GM21717 (cell line): ENCODE results near the gene HS3ST4.

ENCODE experiments used
- ATAC-seq: cut with Tn5 transposase; IDR thresholded peaks from one replicate; pipeline ENCODE4 v1.9.1; 2021; ENCODE audit warnings: mild to moderate bottlenecking, moderate library complexity; ENCODE audit not compliant: unreplicated experiment

Gene HS3ST4

DNA sequence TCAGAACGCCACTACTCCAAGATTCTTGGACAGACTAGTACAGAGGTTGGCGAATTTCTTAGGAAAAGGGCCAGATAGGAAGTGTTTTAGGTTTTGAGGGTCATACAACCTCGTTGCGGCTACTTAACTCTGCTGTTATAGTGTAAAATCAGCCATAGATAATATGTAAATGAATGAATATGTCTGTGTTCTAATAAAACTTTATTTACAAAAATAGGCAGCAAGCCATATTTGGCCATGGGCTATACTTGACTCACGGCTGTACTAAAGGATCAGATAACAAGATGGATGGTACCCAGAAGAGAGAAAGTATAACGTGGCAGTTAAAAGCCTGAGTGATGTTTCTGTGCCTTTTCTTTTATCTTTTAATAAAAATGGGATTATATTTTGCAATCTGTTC, 125.5 kb downstream of the HS3ST4 start:
- no peak for ATAC-seq

DNA sequence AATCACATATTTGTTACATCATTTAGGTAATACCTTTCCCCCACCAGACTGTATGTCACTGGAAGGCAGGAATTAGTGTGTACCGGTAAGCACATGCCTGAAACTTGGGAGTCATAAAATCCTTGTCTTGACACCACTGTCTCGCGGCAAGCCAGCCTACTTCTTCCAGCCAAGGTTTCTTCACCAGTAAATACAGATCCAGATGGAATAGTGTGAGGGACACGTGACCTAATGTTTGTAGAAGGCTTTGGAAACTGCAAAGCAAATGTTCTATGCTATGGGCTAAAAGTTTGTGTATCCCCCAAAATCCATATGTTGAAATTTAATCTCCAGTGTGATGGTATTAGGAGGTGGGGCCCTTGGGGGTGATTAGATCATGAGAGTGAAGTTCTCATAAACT, 126.1 kb downstream of the HS3ST4 start:
- no peak for ATAC-seq

DNA sequence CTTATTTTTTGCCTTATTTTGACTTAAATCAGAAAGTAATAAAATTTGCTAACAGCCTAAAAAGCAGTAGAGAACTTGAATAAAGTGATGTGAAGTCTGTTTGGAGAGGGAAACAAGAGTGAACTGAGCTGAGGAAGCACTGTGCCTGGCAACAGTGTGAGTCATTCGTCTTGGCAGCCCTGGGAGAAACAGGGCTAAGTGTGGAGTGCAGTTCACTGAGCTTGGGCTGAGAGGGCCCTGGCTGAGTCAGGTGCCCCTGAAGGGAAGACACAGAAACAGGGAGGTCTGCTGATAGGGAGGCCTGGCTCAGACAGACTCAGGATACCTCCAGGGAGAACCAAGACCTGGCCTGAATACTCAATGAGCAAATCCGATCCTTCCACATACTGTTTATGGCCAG, 132.1 kb downstream of the HS3ST4 start:
- ATAC-seq: no peak

DNA sequence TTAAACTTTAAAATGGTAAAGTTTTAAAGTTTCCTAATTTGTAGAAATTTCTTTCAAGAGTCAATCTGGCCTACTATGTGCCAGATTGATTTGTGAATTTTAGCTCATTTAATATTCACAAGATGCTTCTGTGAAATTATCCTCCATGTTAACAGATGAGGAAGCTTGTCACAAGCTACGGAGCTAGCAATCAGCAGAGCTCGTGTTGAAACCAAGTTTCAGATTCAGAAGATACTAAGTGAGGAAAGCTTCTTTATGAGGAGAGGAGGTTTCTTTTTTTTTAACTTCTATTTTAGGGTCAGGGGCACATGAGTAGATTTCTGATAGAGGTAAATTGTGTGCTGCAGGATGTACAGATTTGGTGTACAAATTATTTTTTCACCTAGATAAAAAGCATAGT, 135.9 kb downstream of the HS3ST4 start:
- no peak for ATAC-seq

DNA sequence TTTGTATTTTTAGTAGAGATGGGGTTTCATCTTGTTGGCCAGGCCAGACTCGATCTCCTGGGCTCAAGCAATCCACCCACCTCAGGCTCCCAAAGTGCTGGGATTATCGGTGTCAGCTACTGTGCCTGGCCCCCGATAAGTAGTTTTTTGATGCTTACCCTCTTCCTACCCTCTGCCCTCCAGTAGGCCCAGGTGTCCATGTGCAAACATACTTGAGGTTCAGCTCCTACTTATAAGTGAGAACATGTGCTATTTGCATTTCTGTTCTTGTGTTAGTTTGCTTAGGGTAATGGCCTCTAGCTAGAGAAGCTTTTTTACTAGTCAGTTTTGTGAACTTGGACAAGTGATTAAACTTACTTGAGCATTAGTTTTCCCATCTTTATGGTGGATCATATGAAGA, 136.8 kb downstream of the HS3ST4 start:
- ATAC-seq: no peak

DNA sequence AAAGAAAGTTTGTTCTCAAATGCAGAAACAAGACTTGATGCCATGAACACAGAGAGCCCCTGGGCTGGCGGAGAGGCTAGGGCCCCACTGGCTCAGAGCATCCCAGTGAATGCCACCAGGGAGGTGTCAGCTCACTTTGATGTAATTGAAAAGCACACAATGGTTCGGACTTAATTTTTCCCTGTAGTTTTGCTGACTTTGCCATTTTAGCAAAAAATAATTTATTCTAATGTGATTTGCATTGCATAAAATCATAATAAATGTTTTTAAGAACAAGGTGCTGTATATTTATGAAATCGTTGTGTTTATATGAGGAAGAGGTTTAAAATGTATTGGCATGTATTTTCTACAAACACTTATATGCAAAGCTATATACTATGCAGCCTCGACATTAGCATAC, 140.5 kb downstream of the HS3ST4 start:
- ATAC-seq: no peak

DNA sequence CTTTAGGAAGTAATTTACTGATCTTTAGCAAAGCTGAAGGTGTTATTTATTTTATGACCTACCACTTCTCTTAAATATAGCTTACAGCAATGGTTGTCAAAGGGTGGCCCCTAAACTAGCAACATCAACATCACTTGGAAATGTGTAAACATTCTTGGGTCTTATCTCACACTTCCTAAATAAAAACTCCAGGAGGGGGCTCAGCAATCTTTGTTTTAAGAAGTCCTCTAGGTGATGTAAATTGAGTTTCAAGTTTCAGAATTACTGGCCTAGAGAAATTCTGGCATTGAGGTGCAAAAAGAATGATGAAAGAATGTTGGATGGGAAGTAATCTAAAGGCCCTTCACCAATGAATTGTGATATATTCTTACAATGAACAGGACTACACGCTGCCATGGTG, 142.3 kb downstream of the HS3ST4 start:
- no peak for ATAC-seq

DNA sequence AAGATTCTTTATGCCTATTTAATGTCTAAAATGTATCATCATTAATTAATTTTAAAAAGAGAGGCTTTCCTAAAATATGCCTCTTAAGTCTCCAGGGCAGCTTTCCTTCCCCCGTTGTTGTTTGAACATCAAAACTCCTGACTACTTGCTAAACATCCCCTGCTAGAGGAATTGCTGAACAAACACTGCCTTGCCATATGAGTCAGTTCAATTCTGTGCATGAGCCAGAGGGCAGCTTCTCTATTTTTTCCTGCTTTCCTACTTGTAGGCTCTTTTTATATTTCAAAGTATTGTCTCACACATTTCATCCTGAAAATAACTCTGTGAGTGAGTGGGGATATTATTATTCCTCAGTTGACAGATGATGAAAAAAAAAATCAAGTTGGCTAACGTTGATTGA, 143.4 kb downstream of the HS3ST4 start:
- no peak for ATAC-seq

DNA sequence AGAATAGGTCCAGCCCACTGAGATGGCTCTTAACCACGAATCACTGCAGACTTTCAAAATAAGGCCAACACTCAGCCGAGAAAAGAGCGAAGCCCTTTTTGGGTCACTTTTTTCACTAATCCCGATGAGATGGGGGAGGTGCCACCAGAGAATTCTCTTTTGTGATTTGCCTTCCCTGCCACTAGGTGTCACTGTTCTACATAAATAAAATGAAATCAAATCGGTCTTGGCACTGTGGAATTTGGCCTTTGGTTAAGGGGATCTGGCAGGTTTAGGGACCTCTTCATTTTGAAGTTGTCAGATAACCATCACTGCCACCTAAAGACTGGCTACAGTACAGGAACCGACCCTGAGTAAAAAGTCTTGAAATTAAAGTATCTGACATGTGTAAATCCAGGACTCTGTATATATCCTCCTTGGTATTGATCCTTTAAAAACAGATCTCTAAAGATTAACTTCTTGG, 147.0 kb downstream of the HS3ST4 start:
- ATAC-seq: no peak

DNA sequence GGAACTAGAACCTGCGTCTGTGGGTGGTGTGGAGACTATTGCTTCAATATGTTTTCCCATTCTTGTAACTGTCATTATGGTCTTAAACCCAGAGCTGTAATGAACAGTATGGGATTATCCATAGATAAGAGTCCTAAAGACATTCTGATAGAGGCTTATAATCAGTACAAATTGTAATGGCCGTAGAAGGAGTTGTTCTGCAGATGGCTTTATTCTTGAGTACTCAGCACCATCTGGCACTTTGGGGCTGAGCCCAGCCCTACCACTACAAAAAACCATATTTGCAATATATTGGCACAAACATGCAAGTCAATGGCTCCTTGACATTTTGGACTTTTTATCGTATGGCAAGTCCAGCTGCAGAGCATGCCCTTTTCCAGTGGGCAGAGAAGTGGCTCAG, 150.0 kb downstream of the HS3ST4 start:
- ATAC-seq: no peak

DNA sequence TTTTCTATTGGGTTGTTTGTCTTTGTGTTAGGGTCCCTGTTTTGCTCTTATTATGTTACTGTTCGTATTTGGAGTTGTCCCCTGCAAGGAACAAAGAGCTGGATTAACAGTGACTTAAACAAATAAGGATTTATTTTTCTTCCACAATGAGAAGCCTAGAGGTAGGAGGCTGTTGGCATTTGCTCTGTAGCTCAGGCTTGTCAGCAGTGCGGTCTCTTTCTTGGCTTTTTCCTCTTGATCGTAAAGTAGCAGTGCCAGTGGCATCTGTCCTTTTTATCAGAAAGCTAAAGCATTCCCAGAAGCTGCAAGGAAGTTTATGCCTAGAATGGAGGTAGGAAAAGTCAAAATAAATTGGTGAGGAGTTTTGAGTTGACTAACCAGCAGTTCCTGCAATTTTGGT, 154.1 kb downstream of the HS3ST4 start:
- ATAC-seq: no peak

DNA sequence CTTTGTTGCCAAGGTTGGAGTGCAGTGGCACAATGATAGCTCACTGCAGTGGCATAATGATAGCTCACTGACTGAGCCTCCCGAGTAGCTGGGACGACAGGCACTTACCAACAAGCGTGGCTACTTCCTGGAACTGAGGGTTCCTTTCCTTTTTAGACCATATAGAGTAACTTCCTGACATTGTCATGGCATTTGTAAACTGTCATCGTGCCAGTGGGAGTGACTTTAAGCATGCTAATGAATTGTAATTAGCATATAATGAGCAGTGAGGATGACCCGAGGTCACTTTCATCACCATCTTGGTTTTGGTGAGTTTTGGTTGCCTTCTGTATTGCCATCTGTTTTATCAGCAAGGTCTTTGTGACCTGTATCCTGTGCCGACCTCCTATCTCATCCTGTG, 162.4 kb downstream of the HS3ST4 start:
- ATAC-seq: no peak

DNA sequence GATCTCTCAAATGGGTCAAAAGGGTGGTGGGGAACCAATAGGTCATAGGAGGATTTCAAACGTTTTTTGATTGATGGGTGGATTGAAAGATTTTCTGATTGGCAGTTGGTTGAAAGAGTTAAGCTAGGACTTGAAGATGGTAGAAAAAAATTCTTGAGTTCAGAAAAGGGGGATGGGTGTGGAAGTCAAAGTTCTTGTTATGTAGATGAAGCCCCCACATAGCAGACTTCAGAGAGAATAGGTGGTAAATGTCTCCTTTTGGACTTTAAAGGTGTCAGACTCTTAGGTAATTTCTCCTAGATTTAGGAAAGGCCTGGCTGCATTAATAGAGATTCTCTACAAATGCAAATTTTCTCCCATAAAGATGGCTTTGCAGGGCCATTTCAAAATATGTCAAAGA, 163.3 kb downstream of the HS3ST4 start:
- ATAC-seq: no peak

DNA sequence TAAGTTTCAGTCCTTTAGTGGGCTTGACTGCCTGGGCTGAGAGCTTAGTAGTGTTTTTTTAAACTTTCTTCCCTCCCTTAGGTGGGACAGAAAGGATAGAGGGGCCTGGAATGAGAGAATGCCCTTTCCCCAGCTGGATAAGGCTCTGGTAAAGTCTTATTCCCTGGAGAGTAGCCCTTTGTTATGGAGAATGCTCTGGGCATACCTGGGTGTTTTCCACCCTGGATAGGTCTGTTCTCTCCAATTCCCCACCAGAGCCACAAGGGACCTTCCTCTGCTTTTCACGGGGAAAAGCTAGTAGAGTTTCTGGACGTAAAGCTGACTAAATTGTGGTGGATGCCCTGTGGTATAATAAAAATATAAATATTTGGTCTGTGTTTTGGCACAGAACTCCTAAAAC, 164.1 kb downstream of the HS3ST4 start:
- ATAC-seq: no peak

DNA sequence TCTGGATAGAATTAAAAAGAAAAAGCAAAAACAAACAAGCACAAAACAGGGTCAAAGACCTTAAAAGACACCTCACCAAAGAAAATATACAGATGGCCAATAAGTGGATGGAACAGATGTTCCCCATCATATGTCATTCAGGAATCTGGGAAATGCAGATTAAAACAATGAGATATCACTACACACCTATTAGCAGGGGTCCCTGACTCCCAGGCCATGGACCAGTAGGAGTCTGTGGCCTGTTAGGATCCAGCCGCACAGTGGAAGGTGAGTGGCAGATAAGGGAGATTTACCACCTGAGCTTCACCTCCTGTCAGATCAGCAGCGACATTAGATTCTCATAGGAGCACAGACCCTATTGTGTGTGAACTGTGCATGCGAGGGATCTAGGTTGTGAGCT, 167.9 kb downstream of the HS3ST4 start:
- no peak for ATAC-seq

DNA sequence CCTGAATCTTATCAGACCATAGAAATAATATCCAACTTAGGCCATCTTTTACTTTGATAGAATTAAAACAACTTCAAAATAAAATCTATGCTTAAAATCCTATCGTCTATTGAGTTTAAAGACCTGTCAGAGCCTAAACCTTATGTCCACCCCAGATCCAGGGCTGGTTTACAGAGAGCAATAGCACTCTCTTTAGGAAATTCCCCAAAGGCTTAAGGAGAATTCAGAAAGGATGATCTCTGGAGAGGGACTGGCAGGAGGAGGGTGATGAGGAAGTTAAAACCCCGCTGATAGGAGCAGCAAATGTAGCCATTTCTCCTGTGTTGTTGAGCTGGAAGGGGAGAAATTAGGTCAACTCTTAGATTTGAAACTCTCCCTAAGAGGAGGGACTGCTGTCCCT, 175.3 kb downstream of the HS3ST4 start:
- ATAC-seq: no peak

DNA sequence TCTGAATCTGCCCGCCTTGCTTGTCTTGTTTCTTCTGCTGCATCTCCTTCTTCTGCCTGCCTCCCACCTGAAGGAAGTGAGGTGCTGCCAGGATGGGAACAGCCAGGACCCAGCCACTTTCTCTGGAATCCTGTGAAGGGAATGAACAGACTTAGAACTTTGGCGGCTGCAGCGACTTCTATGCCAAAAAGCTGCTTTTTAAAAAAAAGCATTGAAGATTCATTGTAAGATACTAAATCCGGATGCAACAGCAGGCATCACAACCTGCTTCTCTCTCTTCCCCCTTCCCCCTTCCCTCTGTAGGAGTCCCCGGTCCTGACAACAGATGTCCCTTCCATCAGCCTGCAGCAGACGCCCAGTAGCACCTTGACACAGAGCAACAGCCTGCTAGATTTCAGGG, 176.3 kb downstream of the HS3ST4 start:
- ATAC-seq: no peak

DNA sequence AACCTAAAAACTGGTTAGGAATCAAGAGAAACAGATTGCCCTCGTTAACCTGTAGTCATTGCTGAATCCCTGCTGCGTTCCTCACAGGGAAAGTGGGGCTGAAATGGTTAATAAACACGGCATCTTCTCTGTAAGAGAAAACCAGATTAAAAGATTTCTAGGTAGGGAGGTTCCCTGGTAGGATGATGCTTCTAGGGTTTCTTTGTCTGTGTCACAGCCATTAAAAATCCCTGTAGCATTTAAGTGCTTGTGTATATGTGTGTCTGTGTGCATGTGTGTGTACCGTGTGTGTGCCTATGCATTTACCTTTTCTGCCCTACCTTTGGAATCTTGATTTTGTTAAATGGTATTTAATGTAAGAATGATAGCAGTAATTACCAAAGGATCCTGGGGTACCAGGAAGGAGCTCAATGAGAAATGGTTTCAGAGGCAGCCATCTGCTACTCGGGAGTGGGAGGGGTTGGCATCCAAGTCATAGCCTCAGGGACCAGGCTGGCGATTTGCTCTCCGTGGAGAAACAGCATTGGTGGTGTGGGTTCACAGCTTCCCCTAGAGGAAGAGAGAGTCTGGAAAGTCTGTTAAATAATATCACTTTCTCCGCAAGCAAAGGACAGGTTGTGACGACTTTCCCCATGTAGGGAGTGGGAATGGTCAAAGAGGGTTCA, 177.1 kb downstream of the HS3ST4 start:
- no peak for ATAC-seq

DNA sequence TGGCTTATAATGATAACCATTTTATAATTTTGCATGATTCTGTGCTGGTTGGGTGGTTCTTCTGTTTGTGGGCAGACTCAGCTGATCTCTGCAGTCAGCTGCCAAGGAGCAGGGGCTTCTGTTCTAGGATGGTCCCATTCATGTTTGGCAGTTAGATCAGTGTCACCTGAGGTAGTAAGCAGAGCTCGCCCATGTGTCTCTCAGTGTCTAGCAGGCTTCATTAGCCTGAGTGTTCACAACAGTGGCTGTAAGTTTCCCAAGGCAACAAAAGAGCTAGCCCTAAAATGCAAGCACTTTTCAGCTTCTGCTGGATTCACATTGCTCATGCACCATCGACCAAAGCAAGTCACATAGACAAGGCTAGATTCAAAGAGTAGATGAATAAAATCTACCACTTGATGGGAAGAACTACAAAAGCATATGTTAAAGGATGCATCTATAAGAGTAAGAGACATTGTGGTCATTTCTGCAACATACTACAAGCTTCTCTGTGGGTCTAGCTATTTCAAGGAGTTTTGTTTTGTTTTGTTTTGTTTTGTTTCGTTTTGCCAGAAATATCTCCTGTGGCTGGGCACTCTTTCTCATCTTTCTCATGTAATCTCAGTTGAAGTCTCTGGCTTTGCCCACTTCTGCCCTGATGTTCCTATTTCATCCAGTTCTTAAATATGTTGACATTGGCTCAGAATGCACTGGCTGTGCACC, 180.8 kb downstream of the HS3ST4 start:
- no peak for ATAC-seq

DNA sequence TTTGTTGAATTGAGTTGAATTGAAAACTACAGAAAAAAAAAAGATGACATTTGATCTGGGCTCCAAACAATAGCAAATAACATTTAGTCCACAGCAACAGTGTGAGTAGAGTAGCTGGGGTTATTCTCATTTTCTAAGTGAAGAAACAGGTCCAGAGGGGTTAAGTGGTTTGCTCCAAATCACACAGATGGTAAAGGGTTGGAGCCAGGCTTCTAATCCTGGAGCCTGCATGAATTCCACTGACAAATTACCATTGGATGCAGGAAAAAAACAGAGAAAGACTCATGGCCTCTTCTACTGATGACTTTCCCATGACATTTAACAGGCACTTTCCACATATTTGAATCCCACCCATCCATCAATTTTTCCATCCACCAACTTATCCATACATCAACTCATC, 182.4 kb downstream of the HS3ST4 start:
- no peak for ATAC-seq

DNA sequence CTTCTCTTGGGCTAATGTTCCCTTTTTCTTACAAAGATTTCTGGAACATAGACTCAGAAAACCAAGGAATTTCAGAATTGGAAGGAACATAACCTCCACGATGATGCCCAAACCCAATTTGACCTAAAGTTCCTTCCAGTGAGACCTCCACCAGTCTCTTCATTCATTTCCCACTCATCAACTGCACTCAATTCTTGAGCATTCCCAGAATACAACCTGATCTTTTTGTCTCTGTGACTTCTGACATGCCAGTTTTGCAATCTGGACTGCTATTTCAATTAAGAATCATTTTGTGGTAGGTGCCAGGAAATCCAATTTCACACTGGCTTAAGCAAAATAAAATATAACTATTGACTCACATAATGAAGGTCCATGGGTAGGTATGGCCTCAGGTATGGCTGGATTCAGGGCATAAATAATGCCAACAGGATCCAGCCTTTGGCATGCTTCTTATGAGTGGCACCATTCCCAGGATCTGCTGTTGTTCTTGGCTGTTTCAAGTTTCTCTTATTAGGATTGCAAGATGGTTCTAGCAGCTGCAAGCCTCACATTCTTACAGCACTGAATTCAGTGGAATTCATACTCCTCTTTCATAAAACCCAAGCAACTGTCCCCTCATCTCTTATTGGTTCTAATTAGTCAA, 184.3 kb downstream of the HS3ST4 start:
- ATAC-seq: no peak

DNA sequence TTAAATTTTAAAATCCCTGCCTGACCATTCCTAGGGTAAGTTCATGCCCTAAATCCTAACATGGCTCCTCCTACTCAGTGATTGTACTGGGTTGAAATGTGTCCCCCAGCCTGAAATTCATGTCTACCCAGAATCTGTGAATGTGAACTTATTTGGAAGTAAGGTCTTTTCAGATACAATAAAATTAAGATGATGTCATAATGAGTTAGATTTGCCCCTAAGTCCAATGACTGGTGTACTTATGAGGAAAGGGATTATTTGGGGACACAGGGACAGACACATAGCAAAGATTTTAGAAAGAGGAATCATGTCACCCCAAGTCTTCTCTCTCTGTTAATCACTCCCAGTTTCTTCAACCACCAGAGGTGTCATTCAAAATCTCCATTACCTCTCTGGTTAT, 185.3 kb downstream of the HS3ST4 start:
- ATAC-seq: no peak
